GM12801 (cell line): Measurements from ENCODE around the gene PARD6A.

ENCODE experiments used
- TF ChIP-seq, protein P1 (sequence below): IDR thresholded peaks from one replicate; pipeline ENCODE4 v1.5.1; 2011; ENCODE audit warnings: control low read depth; ENCODE audit not compliant: insufficient read length; ENCODE audit errors: extremely low read depth

The PARD6A gene

GRCh38 chr16:67661101-67661761 is 471 bp downstream of the PARD6A start:
- TF ChIP-seq, protein P1, sequence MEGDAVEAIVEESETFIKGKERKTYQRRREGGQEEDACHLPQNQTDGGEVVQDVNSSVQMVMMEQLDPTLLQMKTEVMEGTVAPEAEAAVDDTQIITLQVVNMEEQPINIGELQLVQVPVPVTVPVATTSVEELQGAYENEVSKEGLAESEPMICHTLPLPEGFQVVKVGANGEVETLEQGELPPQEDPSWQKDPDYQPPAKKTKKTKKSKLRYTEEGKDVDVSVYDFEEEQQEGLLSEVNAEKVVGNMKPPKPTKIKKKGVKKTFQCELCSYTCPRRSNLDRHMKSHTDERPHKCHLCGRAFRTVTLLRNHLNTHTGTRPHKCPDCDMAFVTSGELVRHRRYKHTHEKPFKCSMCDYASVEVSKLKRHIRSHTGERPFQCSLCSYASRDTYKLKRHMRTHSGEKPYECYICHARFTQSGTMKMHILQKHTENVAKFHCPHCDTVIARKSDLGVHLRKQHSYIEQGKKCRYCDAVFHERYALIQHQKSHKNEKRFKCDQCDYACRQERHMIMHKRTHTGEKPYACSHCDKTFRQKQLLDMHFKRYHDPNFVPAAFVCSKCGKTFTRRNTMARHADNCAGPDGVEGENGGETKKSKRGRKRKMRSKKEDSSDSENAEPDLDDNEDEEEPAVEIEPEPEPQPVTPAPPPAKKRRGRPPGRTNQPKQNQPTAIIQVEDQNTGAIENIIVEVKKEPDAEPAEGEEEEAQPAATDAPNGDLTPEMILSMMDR = no peak

- TF ChIP-seq, protein P1 = no peak
These were observed 1.3 kb downstream of the PARD6A start for GRCh38 chr16:67661886-67662652.

GRCh38 chr16:67662653-67663010 is 1.9 kb downstream of the PARD6A start:
- TF ChIP-seq, protein P1 = no peak

GRCh38 chr16:67663151-67663876 is 2.6 kb downstream of the PARD6A start:
- TF ChIP-seq, protein P1 = no peak

GRCh38 chr16:67663877-67664222 is 3.1 kb downstream of the PARD6A start:
- TF ChIP-seq, protein P1 = no peak

DNA sequence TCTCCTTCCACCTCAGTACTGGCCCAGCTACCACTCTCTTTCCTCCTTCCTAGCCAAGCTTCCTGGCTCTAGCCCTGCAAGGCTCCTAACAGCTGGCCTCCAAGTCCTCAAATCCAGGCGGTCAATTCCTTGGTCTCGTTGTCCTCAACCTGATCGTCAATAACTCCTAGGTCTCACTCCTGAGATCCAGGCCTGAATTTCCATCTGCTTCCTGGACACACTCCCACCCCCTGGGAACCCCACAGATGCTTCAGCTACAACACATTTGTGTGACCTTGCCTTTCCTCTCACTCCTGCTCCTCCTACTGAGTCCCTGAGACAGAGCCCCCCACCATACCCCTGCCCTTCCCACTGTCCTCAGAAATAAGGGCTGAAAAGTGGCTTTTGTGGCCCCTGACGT is 3.5 kb downstream of the PARD6A start:
- TF ChIP-seq, protein P1 = no peak

GRCh38 chr16:67664871-67665270 is 4.1 kb downstream of the PARD6A start:
- TF ChIP-seq, protein P1 = no peak
